Measurements from ENCODE around the gene SEMA4D.

The SEMA4D gene

GRCh38 chr9:89497257-89497963, 503 bp downstream of the SEMA4D start:
- DNase-seq (ENCODE audit: insufficient read length) (peak; percentile 52), FAIRE-seq (peak; percentile 24)

GRCh38 chr9:89496645-89497256, 1.2 kb downstream of the SEMA4D start:
- FAIRE-seq (peak; percentile 81), DNase-seq (ENCODE audit: insufficient read length) (peak; percentile 44)
- TF ChIP-seq POLR2AphosphoS5 (IDR thresholded peaks at IDR 0.05; ENCODE audit: low read depth, low read length), result no peak
- no peak for TF ChIP-seq TAF1 (IDR thresholded peaks at IDR 0.05; ENCODE audit: borderline replicate concordance, low read depth, low read length)
- no peak for TF ChIP-seq POLR2A (IDR thresholded peaks at IDR 0.05; ENCODE audit: low read depth, low read length)

More at GRCh38 chr9:89497257-89497963, 503 bp downstream of the SEMA4D start:
- TF ChIP-seq POLR2AphosphoS5 (IDR thresholded peaks at IDR 0.05; ENCODE audit: low read depth, low read length) (no peak), POLR2A (IDR thresholded peaks at IDR 0.05; ENCODE audit: low read depth, low read length) (no peak), TAF1 (IDR thresholded peaks at IDR 0.05; ENCODE audit: borderline replicate concordance, low read depth, low read length) (no peak)

DNA sequence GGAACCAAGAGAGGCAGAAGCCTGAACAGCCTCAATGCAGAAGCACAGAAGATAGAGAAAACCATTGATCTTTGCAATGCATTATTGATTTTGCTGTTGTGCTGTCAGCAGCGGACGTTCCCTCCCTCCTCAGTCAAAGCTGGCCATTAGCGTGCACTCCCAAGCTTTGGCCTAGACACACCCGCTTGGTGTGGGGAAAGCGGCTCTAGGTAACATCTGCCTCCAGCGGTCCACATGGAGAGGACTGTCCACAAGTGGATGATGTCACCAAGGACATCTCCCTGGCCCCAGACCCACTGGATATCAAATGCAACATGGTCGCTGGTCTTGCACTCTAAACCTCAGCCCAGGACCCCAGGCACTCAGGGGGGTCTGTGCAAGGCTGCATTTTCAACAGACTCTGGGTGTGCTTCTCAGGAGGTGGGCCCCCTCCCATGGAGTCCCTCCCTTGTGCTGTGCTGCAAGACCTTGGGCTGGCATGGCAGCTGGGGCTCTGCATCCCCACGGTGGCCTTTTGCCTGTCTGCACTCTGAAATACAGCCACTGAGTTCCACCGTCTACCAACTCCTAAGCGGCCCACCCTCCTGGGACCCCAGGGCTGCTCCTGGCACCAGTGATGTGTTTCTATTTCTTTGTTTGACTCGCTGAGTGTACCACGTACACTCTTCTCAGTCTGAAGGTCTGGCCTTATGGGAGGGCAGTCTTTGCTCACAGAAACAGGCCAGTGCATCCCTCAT, 1.9 kb downstream of the SEMA4D start:
- FAIRE-seq, result no peak
- no peak for TF ChIP-seq POLR2AphosphoS5 (IDR thresholded peaks at IDR 0.05; ENCODE audit: low read depth, low read length)
- no peak for TF ChIP-seq TAF1 (IDR thresholded peaks at IDR 0.05; ENCODE audit: borderline replicate concordance, low read depth, low read length)
- no peak for TF ChIP-seq POLR2A (IDR thresholded peaks at IDR 0.05; ENCODE audit: low read depth, low read length)
- no peak for DNase-seq (ENCODE audit: insufficient read length)

- FAIRE-seq (no peak), DNase-seq (ENCODE audit: insufficient read length) (no peak)
- TF ChIP-seq POLR2A (IDR thresholded peaks at IDR 0.05; ENCODE audit: low read depth, low read length) (no peak), POLR2AphosphoS5 (IDR thresholded peaks at IDR 0.05; ENCODE audit: low read depth, low read length) (no peak), TAF1 (IDR thresholded peaks at IDR 0.05; ENCODE audit: borderline replicate concordance, low read depth, low read length) (no peak)
These were observed 3.7 kb downstream of the SEMA4D start for GRCh38 chr9:89494199-89494598.

GRCh38 chr9:89493671-89494070, 4.2 kb downstream of the SEMA4D start:
- DNase-seq (ENCODE audit: insufficient read length) (no peak), FAIRE-seq (no peak)
- TF ChIP-seq TAF1 (IDR thresholded peaks at IDR 0.05; ENCODE audit: borderline replicate concordance, low read depth, low read length), result no peak
- TF ChIP-seq POLR2A (IDR thresholded peaks at IDR 0.05; ENCODE audit: low read depth, low read length), result no peak
- no peak for TF ChIP-seq POLR2AphosphoS5 (IDR thresholded peaks at IDR 0.05; ENCODE audit: low read depth, low read length)

GRCh38 chr9:89493181-89493580, 4.7 kb downstream of the SEMA4D start:
- DNase-seq (ENCODE audit: insufficient read length) (no peak), FAIRE-seq (no peak)
- TF ChIP-seq POLR2AphosphoS5 (IDR thresholded peaks at IDR 0.05; ENCODE audit: low read depth, low read length) (no peak), POLR2A (IDR thresholded peaks at IDR 0.05; ENCODE audit: low read depth, low read length) (no peak), TAF1 (IDR thresholded peaks at IDR 0.05; ENCODE audit: borderline replicate concordance, low read depth, low read length) (no peak)

DNA sequence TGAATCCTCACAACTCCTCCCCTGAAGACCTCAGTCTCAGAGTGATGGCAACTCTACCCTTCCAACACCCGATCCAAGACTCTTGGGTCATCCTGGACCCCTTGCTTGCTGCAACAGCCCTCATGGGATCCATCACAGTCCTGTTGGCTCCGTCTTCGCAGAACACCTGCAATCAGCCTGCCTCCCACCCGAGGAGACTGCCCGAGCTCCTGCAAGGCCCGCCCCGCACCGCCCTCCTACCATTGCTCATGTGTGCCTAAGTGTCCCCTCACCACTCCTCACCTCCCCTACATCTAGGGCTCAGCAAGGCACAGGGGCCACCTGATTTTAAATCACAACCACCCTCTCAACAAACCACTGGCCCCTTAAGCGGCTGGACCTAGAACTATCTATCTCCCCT, 5.3 kb downstream of the SEMA4D start:
- FAIRE-seq, result no peak
- DNase-seq (ENCODE audit: insufficient read length), result no peak
- TF ChIP-seq TAF1 (IDR thresholded peaks at IDR 0.05; ENCODE audit: borderline replicate concordance, low read depth, low read length) (no peak), POLR2A (IDR thresholded peaks at IDR 0.05; ENCODE audit: low read depth, low read length) (no peak), POLR2AphosphoS5 (IDR thresholded peaks at IDR 0.05; ENCODE audit: low read depth, low read length) (no peak)

GRCh38 chr9:89491694-89492093, 6.2 kb downstream of the SEMA4D start:
- FAIRE-seq (peak; percentile 80), DNase-seq (ENCODE audit: insufficient read length) (peak; percentile 47)
- TF ChIP-seq POLR2A (IDR thresholded peaks at IDR 0.05; ENCODE audit: low read depth, low read length), result no peak
- no peak for TF ChIP-seq TAF1 (IDR thresholded peaks at IDR 0.05; ENCODE audit: borderline replicate concordance, low read depth, low read length)
- no peak for TF ChIP-seq POLR2AphosphoS5 (IDR thresholded peaks at IDR 0.05; ENCODE audit: low read depth, low read length)

- peak; percentile 73 for FAIRE-seq
- DNase-seq (ENCODE audit: insufficient read length), result no peak
- TF ChIP-seq POLR2AphosphoS5 (IDR thresholded peaks at IDR 0.05; ENCODE audit: low read depth, low read length) (no peak), POLR2A (IDR thresholded peaks at IDR 0.05; ENCODE audit: low read depth, low read length) (no peak), TAF1 (IDR thresholded peaks at IDR 0.05; ENCODE audit: borderline replicate concordance, low read depth, low read length) (no peak)
These were observed 8.1 kb downstream of the SEMA4D start for GRCh38 chr9:89489548-89490530.

- FAIRE-seq (no peak), DNase-seq (ENCODE audit: insufficient read length) (no peak)
- TF ChIP-seq TAF1 (IDR thresholded peaks at IDR 0.05; ENCODE audit: borderline replicate concordance, low read depth, low read length) (no peak), POLR2AphosphoS5 (IDR thresholded peaks at IDR 0.05; ENCODE audit: low read depth, low read length) (no peak), POLR2A (IDR thresholded peaks at IDR 0.05; ENCODE audit: low read depth, low read length) (no peak)
These were observed 9.0 kb downstream of the SEMA4D start for GRCh38 chr9:89488936-89489335.

Measured in GM12892 (cell line).